MM.1S (cell line): Measurements from ENCODE around the gene CCDC43.

Source experiments
- CTCF ChIP-seq: fragments of 300-600 bp; sonication (generic); IDR thresholded peaks from 2 replicates; pipeline ENCODE4 v1.5.1; 2016; ENCODE audit warnings: antibody characterized with exemption, low read length, mixed read lengths
- EZH2 ChIP-seq: fragments of 300-600 bp; sonication (generic); optimal IDR thresholded peaks from 2 replicates; pipeline ENCODE3; 2017; ENCODE audit warnings: low read depth, mild to moderate bottlenecking, antibody characterized with exemption, low read length, mixed read lengths
- EZH2phosphoT487 ChIP-seq: fragments of 300-600 bp; sonication (generic); IDR thresholded peaks from 2 replicates; pipeline ENCODE4 v1.6.1; 2018; ENCODE audit warnings: antibody characterized with exemption, low read length

DNA sequence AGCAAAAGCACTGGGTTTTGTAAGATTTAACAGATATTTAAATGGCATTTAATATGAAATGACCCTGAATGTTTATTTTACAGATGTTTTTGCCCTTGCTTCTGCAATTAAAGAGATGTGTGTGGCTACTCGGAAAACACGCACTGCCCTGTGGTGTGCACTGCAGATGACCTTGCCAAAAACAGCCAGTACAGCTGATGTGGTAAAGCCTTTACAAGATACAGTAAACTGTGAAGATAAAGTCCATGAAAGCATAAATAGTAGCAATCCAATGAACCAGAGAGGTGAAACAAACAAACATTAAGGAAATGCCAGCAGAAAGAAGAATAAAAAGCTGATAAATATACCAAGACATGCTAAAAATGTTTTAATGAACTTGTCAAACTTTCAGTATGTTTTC is 15.7 kb downstream of the CCDC43 start:
- TF ChIP-seq CTCF: no peak
- no peak for TF ChIP-seq EZH2
- no peak for TF ChIP-seq EZH2phosphoT487
